HG02981 (cell line): Measurements from ENCODE around the gene PLEKHA7.

Source experiments
- ATAC-seq: cut with Tn5 transposase; IDR thresholded peaks from one replicate; pipeline ENCODE4 v1.9.1; 2021; ENCODE audit warnings: mild to moderate bottlenecking, moderate library complexity; ENCODE audit not compliant: unreplicated experiment

PLEKHA7 gene

DNA sequence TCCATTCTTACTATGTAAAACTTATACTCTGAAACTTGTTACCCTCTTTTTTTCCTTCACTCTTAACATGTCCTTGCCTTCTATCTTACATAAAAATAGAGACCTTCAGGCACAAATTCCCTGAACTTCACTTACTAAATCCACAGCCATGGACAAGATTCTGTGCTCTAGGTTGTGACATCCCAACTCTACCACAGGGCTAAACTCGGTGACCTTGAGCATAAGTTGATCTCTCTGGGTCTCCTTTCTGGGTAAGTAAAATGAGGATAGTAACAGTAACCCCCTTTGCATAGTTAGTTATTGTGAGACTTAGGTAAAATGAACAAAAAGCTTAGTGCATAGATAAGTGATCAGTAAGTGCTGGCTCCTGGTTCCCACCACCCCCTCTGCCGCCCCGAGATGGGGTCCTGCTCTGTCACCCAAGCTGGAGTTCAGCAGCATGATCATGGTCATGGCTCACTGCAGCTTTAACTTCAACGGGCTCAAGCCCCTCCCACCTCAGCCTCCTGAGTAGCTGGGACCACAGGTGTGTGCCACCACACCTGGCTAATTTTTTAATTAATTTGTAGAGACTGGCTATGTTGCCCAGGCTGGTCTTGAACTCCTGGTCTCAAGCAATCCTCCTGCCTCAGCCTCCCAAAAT lies 255.7 kb downstream of the PLEKHA7 start:
- no peak for ATAC-seq

- no peak for ATAC-seq
These were observed 263.8 kb downstream of the PLEKHA7 start for GRCh38 chr11:16750417-16750816.

- peak; percentile 56 for ATAC-seq
These were observed 264.5 kb downstream of the PLEKHA7 start for GRCh38 chr11:16749666-16750065.

- no peak for ATAC-seq
These were observed 265.1 kb downstream of the PLEKHA7 start for GRCh38 chr11:16749092-16749491.

DNA sequence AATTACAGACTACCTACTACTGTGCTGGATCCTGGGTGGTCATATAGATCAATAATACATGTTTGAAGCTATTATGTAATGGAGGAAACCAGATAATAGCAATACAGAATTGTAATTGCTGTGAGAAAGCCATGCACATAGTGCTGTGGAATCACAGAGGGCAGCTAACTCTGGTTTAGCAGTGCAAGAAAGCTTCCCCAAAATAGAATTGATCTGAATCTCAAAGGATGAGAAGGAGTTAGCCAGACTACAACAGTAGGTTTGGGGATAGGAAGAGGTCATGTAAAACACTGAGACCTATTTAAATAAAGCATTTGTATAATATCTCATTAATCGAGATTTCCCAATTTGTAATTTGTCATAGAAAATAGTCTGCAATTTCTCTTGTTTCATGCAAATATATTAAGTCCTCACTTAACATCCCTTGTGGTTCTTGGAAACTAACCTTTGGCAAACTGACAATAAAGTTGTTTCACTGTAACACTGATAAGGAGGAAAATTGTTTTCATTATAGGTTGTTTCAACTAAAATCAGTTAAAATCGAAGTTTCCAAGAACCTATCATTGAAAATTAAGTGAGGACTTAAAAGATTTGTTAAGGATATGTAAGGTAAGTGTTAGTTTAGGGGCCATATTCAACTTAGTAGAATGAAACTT lies 268.1 kb downstream of the PLEKHA7 start:
- ATAC-seq: no peak

- ATAC-seq: no peak
These were observed 270.0 kb downstream of the PLEKHA7 start for GRCh38 chr11:16744128-16744725.

GRCh38 chr11:16743478-16743877 lies 270.7 kb downstream of the PLEKHA7 start:
- no peak for ATAC-seq

DNA sequence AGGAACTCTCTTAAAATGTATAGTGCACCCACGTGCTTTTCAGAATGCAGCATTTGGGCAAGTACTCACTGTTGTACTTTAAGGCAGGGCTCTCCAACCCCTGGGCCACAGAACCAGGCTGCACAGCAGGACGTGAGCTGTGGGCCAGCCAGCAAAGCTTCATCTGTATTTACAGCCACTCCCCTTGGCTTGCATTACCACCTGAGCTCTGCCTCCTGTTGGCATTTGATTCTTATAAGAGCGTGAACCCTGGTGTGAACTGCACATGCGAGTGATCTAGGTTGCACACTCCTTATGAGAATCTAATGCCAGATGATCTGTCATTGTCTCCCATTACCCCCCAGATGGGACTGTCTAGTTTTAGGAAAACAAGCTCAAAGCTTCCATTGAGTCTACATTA lies 272.7 kb downstream of the PLEKHA7 start:
- no peak for ATAC-seq

DNA sequence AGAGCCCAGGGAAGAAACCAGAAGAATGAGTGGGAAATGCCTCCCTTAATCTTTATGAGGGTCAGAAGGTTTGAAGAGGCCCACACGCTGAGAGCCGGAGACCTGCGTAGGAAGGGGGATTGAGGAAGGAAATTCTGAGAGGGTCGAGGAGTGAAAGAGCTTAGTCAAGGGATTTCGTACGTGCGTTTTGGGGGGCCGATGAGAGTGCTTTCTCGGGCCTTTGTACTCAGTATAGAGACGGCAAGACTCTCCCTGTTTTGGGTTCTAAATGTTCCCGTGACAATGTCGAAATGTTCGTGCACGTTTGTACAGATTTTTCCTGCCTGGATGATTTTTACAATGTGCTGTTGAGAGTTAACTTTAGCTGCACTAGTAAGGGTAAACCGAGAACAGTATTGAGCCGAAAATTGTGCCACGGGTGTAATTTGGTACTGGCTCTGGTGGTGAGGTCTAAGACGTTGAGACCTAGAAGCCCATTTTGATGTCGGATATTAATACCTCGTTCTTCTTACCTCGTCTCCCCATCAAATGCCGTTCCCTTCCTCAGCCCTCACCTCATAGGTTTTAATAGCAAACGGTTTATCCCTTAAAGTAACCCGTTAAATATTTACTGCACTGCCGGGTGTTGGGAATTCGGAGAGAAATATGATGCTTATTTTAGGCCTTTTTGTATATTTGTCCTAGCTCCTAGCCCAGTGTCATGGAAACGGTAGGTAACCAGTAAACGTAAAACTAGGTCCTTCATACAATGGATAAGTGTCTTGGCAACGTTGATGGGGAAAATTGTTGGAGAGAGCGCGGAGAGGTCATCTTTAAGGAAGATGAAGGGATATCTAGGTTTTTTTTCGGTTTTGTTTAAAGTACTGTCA lies 275.0 kb downstream of the PLEKHA7 start:
- ATAC-seq: no peak

DNA sequence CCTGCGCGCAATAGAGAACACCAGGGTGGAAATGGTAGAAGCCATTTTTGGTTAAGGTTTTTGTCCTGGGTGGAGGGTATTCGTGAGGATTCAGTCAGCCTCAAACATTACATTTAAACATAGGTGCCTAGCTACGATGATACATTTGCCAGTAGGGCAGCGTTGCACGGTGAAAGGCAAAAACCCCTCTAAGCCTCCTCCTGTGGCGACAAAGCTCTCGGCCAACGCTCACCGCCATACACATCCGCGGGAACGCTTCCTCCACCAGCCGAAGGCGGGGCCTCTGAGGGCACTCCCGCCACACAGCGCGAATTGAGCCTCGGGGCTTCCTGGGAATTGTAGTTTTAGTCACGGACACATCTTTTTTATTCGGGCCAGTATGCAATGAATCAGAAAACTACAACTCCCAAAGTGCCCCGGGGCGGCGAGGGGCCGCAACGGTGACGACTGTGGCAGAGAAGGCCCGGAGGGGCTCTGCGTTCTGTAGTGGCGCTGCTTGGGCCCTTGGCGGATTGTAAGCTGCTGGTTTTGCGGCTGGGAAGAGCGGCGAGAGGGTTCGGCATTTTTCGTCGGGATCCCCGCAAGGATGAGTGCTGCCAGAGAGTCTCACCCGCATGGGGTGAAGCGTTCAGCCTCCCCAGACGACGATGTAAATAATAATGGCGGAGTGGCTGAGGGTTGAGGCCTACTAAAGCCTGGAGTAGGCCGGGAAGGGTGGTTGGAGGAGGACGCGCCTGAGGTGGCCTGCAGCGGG lies 275.8 kb downstream of the PLEKHA7 start, which contains the start of gene C11orf58:
C11orf58 (plus strand) TSS at position 455 of the 754 bp plus-strand sequence; CDS start at position 587, 132 bp downstream.
- peak; percentile 98 for ATAC-seq

- ATAC-seq: peak; percentile 9
These were observed 276.4 kb downstream of the PLEKHA7 start for GRCh38 chr11:16737818-16738192.
